T-helper 2 cell treated with Interferon-gamma antibody and Interleukin-4, amounts not matched to agents 100 ng/mL and 5 ng/mL, for 36 hours (primary cell): ENCODE measurements around the gene RANBP17. TPM values are rescaled to one million over a fixed set of nuclear protein-coding genes. Genes with fewer than 3 reads are reported as not detected.
"Not testable (repeated sequence)": the region's sequence is repeated elsewhere in the genome, so short reads cannot be mapped to it uniquely, and the experiment has no call there.

ENCODE experiments used
- intact Hi-C: fragments of 100-400 bp; cut with micrococcal nuclease; formaldehyde crosslinking; loops from one replicate; pipeline ENCODE4 v1.15.1; 2023
- total RNA-seq: library from RNA; stranded (reverse); gene quantifications from 2 replicates; pipeline ENCODE4 v1.2.3, GENCODE V29; 2022

RANBP17 gene
- total RNA-seq, 1 donor from 2014 or later = not detected

DNA sequence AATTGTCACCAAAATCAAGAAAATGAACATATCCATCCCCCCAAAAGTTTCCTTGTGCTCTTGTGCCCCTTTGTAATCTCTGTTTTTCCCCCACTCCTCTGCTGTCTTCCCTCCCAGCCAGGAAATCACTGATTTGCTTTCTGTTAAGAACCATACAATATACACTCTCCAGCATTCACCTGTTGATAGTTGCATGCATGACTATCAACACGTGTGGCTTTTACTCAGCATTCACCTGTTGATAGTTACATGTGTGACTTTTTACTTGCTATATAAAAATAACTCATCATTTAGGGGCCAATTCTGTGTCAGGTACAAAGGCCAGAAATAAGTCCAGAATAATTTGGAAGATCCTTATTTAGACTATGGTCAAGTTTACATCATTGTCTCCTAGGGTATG lies 6.0 kb downstream of the RANBP17 start:
- intact Hi-C loops = no loop called here

DNA sequence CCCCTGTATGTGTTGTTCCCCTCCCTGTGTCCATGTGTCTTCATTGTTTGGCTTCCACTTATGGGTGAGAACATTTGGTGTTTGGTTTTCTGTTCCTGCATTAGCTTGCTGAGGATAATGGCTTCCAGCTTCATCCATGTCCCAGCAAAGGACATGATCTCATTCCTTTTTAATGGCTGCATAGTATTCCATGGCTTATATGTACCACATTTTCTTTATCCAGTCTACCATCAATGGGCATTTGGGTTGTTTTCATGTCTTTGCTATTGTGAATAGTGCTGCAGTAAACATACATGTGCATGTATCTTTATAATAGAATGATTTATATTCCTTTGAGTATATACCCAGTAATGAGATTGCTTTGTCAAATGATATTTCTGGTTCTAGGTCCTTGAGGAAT lies 8.6 kb downstream of the RANBP17 start:
- intact Hi-C loops = not testable (repeated sequence)

DNA sequence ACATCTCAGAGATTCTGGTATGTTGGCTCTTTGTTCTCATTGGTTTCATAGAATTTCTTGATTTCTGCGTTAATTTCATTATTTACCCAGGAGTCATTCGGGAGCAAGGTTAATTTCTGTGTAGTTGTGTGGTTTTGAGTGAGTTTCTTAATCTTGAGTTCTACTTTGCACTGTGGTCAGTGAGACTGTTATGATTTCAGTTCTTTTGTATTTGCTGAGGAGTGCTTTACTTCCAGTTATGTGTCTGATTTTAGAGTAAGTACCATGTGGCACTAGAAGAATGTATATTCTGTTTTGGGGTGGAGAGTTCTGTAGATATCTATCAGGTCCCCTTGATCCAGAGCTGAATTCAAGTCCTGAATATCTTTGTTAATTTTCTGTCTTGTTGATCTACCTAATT lies 12.2 kb downstream of the RANBP17 start:
- intact Hi-C loops = no loop called here

DNA sequence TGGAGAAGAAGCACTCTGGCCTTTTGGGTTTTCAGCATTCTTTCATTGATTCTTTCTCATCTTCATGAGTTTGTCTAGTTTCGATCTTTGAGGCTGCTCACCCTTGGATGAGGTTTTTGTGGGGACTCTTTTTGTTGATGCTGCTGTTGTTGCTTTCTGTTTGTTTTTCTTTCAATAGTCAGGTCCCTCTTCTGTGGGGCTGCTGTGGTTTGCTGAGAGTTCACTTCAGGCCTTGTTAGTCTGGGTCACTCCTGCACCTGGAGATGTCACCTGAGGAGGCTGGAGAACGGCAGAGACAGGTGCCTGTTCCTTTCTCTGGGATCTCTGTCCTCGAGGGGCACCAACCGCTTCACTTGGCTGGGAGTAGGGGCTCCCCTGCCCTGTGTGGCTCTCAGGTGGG lies 14.0 kb downstream of the RANBP17 start:
- intact Hi-C loops = no loop called here

DNA sequence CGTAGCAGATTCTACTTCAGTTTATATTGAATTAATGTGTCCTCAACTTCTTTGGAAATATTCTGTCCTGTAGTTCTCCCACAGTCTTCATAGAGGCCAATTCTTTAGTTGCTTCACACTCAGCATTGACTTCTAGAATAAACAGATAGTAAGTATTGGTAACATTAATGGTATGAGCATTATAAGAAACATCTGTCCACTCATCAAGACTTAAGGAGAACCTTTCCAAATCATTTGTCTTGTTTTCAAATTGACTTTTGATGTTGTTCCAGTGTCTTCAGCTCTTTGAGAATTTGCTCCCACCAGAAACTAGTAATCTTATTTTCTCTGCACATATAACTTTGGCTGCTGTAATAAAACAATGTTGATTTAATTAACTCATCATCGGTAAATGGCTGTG lies 18.3 kb downstream of the RANBP17 start:
- intact Hi-C loops = no loop called here

DNA sequence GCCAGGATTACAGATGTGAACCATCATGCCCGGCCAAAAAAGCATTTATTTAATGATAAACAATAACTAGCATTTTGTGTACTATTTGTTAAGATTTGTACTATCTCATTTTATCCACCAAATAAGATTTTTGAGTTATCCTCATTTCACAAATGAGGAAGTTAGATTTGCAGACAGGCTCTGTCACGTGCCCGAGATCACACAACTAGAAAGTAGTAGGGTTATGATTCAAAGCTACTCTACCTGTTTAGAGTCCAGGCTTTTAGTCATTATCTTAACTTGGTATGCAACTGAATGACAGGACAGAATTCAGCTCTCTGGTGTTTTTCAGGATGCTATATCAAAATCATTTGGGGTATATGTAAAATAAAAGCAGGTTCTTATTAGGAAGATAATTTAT lies 20.5 kb downstream of the RANBP17 start:
- intact Hi-C loops = no loop called here

DNA sequence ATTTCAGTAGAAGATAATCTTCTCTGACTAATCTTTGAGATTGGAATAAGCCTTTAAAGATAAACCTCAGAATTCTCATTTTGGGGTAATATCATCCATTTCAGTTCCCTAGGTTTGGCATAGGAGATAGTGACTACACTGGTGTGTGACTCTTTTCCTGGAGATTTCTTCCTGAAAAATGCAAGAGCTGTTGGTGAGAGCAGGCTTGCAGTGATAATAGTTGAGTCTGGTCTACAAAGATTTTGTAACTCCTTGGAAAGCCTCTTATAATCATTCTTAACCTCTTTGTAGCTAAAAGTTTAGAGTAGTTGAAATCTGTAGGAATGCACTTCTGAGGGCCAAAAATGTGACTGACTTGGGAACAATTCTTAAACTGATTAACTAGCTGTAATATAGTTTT lies 23.4 kb downstream of the RANBP17 start:
- intact Hi-C loops = no loop called here

DNA sequence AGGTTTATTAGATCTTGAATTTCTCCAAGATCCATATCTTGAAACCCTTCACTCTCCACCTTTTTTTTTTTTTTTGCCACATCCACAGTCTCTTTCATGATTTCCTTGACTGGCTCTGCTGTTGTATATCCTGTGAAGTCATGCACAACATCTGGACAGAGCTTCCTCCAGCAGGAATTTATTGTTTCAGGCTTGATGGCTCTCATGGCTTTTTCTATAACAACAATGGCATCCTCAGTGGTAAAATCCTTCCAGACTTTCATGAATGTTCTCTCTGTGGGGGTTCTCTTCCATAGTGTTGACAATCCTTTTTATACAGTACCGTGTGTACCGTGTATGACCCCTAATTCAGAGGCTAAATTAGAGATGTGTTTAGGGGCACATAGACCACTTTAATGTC lies 24.0 kb downstream of the RANBP17 start:
- intact Hi-C loops = no loop called here

DNA sequence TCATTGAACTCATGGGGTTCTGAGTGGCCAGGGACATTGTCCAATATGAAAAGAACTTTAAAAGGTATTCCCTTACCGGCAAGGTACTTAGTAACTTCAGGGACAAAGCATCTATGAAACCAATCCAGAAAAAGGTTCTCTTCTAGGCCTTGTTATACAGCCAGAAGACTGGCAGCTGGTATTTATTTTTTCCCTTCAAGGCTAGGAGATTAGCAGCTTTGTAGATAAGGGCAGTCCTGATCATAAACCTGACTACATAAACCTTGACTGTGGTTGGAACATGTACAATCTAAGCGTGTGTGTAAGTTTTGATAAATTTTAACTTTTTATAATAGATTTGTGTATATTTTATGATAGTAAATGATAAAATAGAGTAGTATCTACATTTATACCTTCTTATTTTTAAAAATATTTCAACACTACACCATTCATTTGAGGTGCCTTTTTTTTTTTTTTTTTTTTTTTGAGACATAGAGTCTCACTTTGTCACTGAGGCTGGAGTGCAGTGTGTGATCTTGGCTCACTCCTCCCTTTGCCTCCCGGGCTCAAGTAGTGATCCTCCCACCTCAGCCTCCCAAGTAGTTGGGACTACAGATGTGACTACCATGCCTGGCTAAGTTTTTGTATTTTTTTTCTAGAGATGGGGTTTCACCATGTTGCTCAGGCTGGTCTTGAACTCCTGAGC lies 24.5 kb downstream of the RANBP17 start:
- intact Hi-C loops = no loop called here

DNA sequence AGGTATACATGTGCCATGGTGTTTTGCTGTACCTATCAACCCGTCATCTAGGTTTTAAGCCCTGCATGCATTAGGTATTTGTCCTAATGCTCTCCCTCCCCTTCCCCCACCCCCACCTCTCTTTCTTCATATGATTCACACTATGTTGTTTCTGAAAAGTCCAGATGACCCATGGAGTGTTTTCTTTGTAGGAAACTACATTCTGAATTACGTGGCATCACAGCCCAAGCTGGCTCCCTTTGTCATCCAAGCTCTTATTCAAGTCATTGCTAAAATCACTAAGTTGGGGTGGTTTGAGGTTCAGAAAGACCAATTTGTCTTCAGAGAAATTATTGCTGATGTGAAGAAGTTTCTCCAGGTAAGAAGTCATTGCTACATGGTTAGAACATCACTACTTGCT lies 30.4 kb downstream of the RANBP17 start:
- intact Hi-C loops = no loop called here

DNA sequence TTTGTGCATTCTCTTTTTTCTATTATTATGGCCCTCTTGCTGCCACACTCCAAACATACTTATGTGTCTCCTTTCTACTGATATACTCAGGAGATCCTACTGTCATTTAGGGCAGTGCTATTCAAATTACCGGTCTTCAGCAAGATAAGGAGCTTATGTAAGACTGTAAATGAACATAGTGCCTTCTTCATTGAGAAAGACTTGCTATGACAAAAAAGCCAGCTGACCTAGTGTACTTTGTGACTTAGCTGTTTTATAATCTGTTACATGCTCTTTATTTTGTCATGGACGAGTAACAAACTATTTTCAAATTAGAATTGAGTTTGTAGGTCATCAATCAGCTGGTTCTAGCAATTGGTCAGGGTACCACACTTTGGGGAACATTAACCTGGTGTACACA lies 32.8 kb downstream of the RANBP17 start:
- intact Hi-C loops = no loop called here

DNA sequence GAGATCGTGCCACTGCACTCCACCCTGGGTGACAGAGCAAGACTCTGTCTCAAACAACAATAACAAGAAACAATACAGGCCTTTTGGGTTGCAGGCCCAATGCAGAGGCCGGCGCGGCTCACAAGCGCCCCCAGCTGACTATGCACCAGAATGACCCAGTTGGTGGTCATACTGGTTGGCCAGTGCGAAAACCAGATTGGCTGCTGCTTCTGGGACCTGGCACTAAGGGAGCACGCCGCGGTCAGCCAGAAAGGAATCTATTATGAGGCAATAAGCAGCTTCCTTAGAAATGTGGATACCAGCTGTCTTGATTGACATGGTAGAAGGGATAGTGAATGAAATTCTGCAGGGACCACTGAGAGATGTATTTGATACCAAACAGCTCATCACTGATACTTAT lies 35.0 kb downstream of the RANBP17 start:
- intact Hi-C loops = no loop called here

DNA sequence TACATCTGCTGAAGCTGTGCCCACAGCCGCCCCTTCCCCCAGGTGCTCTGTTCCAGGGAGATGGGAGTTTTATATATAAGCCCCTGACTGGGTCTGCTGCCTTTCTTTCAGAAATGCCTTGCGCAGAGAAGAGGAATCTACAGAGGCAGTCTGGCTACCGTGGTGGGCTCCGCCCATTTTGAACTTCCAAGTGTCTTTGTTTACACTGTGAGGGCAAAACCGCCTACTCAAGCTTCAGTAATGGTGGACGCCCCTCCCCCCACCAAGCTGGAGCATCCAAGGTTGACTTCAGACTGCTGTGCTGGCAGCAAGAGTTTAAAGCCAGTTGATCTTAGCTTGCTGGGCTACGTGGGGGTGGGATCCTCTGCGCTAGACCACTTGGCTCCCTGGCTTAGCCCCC lies 41.3 kb downstream of the RANBP17 start:
- intact Hi-C loops = no loop called here

DNA sequence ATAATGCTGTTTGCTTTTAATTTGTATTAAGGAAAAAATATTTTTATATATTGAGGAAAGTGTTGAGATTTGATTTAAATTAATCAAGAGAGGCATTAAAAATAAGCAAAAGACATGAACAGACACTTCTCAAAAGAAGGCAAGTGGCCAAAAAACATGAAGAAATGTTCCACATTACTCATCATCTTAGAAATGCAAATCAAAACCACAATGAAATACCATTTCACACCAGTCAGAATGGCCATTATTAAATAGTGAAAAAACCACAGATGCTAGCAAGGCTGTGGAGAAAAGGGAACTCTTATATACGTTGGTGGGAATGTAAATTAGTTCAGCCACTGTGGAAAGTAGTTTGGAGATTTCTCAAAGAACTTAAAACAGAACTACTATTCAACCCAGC lies 45.9 kb downstream of the RANBP17 start:
- intact Hi-C loops = no loop called here

DNA sequence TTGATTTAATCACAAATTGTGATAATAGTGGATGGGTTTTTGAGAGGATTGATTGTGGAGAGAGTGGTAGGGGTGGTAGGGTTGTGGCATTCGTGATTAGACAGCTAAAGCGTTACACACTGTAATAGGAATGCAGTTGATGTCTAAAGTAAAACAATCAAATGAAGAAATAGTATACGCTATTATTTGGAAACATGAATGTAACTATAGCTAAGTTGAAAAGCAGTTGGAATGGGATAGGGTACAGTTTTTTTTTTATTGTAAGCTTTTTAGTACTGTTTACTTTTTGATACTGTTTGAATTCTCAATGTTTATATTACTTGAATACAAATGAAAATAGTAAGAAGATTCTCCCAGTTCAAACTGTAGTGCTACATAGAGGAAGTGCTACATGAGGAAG lies 51.8 kb downstream of the RANBP17 start:
- intact Hi-C loops = no loop called here

DNA sequence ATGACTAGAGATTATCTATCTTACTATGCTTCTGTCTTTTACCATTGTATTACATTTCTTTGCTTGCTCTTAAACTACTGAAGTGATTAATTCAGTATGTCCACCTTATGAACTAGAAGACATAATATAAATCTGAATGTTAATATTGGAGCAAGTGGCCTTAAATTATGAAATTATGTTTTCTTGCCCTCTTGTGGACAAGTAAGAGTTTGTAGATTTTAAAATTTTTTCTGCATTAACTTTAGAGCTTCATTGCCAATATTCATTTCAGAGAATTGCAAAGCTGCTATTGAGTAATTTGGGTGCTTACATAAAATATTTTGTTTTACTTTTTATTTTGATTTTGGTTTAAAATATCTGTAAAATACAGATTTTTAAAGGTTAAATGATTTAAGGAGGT lies 55.3 kb downstream of the RANBP17 start:
- intact Hi-C loops = no loop called here

DNA sequence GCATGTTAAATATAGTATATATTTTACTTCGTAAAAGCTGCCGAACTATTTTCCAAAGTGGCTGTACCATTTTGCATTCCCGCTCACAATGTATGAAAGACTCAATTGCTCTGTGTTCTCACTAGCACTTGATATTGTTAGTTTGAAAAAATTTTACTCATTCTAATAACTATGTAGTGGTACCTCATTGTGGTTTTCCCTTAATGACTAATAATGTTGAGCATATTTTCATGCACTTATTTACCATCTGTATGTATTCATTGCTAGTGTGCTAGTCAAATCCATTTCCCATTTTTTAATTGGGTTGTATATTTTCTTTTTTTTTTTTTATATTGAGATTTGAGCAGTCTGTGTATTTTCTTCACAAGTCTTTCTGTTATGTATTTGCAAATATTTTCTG lies 58.4 kb downstream of the RANBP17 start:
- intact Hi-C loops = no loop called here

DNA sequence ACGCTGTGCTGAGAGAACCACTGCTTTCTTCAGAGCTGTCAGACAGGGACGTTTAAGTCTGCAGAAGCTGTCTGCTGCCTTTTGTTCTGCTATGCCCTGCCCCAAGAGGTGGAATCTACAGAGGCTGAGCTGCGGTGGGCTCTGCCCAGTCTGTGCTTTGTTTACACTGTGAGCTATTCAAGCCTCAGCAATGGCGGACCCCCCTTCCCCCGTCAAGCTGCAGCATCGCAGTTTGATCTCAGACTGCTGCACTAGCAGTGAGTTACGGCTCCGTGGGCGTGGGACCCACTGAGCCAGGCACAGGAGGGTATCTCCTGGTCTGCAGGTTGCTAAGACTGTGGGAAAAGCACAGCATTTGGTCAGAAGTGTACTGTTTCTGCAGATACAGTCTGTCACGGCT lies 60.5 kb downstream of the RANBP17 start:
- intact Hi-C loops = not testable (repeated sequence)

DNA sequence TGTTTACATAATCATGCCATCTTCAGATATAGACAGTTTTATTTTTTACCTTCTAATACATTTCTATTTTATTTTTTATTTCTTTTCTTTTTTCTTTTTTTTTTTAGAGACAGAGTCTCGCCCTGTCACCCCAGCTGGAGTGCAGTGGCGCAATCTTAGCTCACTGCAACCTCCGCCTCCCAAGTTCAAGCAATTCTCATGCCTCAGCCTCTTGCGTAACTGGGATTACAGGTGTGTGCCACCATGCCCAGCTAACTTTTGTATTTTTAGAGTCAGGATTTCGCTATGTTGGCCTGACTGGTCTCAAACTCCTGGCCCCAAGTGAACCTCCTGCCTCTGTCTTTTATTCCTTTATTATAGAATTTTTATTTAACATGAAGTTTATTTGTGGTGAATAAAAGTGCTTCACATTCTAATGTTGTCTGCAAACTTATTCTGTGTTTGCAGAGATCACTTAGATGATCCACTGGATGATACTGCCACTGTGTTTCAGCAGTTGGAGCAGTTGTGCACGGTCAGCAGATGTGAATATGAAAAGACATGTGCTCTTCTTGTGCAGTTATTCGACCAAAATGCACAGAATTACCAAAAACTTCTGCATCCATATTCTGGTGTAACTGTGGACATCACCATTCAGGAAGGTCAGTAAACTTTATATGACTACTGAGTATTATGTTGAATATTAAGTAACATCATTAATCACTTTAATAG lies 62.2 kb downstream of the RANBP17 start:
- intact Hi-C loops = no loop called here

DNA sequence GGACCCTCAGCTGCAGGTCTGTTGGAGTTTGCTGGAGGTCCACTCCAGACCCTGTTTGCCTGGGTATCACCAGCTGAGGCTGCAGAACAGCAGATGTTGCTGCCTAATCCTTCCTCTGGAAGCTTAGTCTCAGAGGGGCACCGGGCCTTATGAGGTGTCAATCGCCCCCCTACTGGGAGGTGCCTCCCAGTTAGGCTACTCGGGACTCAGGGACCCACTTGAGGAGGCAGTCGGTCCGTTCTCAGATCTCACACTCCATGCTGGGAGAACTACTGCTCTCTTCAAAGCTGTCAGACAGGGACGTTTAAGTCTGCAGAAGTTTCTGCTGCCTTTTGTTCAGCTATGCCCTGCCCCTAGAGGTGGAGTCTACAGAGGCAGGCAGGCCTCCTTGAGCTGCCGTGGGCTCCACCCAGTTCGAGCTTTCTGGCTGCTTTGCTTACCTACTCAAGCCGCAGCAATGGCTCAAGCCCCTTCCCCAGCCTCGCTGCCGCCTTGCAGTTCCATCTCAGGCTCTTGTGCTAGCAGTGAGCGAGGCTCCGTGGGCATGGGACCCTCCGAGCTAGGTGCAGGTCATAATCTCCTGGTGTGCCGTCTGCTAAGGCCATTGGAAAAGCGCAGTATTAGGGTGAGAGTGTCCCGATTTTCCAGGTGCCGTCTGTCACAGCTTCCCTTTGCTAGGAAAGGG lies 73.9 kb downstream of the RANBP17 start:
- intact Hi-C loops = not testable (repeated sequence)

DNA sequence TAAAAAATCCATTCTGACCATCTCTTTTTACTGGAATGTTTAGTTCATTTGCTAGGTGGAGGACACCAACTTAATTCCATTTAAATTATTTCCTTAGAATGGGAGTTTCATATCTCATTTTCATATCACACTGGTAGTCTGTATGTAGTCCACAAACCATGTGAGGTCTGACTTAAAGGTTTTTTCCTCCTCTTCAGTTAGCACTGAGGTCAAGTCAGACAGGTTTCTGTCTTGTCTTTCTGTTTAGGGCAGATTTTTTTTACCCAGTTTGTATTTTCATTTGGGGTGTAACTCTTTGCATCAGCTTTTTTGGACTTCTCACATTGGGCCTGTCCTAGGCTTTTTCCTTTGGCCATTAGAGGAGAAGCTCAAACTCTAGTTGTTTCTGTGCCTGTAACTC lies 75.3 kb downstream of the RANBP17 start:
- intact Hi-C loops = no loop called here

DNA sequence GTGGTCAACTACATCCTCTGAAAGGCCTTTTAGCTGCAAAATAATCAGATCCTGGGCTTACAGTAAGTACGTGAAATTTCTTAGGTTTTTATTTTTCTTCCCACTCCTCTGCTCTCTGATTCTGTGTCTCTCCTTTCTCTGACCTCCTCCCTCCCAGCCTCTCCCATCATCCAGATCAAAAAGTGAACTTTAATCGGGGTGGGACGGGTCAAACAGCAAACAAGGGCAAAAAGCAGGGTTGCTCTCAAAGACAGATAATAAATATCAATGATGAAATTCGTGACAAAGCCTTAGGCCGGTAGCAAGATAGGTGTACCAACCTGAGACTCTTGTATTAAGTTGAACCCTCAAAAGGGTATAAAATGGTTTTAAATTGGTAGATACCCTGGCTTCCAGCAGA lies 76.1 kb downstream of the RANBP17 start:
- intact Hi-C loops = no loop called here

DNA sequence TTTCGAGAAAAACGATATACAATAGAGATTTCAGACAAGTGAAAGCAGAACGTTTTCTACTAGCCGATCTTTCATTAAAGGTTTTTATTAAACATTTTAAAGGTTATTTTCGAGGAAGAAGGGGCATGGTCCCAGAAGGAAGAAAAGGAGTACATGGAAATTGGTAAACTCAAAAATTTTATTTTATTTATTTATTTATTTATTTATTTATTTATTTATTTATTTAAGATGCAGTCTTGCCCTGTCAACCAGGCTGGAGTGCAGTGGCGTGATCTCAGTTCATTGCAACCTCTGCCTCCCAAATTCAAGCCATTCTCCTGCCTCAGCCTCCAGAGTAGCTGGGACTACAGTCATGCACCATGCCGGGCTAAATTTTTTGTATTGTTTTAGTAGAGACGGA lies 77.4 kb downstream of the RANBP17 start:
- intact Hi-C loops = no loop called here
